Measurements from ENCODE around the gene RAB14.

- TF ChIP-seq CTCF (IDR thresholded peaks at IDR 0.05; ENCODE audit: poor library complexity, severe bottlenecking) (no peak), EZH2 (IDR thresholded peaks at IDR 0.05; ENCODE audit: borderline replicate concordance, insufficient read depth, low read length, poor library complexity, severe bottlenecking) (no peak), EP300 (conservative IDR thresholded peaks at IDR 0.05; ENCODE audit: poor library complexity, severe bottlenecking) (no peak), REST (IDR thresholded peaks at IDR 0.05; ENCODE audit: borderline replicate concordance) (no peak), POLR2AphosphoS5 (IDR thresholded peaks at IDR 0.05) (no peak)
Observed at GRCh38 chr9:121242959-121243346, 41.3 kb upstream of the RAB14 start.
